Mesodermal cell (in vitro differentiated cells): Measurements from ENCODE around the gene MTIF3.

ENCODE experiments used
- H3K27ac ChIP-seq: 2 replicates; pipeline ENCODE4 v1.7.0; 2013; ENCODE audit warnings: mild to moderate bottlenecking, low read depth, low read length, moderate library complexity; ENCODE audit not compliant: severe bottlenecking
- H3K36me3 ChIP-seq: 2 replicates; pipeline ENCODE4 v1.7.1; 2013; ENCODE audit warnings: mild to moderate bottlenecking, low read length, moderate library complexity; ENCODE audit not compliant: control insufficient read depth, insufficient read depth
- H3K4me1 ChIP-seq: one replicate; pipeline ENCODE4 v1.7.1; 2013; ENCODE audit warnings: mild to moderate bottlenecking, low read length; ENCODE audit not compliant: insufficient read depth, control insufficient read depth, poor library complexity, severe bottlenecking
- H3K4me3 ChIP-seq: 2 replicates; pipeline ENCODE4 v1.7.0; 2013; ENCODE audit warnings: low read length, control low read depth, mild to moderate bottlenecking; ENCODE audit not compliant: insufficient read depth, poor library complexity, severe bottlenecking; ENCODE audit errors: extremely low read depth
- H3K9me3 ChIP-seq: 2 replicates; pipeline ENCODE4 v1.7.1; 2013; ENCODE audit warnings: mild to moderate bottlenecking, low read length, moderate library complexity; ENCODE audit not compliant: control insufficient read depth
- WGBS, 2 experiments: methylation state at CpG; one replicate each; pipeline ENCODE4 v1.1.5; 2013; ENCODE audit warnings: missing lambda C conversion rate in 2 of 2; ENCODE audit not compliant: insufficient coverage in 2 of 2; 5-methylcytosine and 5-hydroxymethylcytosine counted together

Gene MTIF3

GRCh38 chr13:27455331-27455855, 5.0 kb upstream of the MTIF3 start:
- no peak overlapping the region for H3K27ac ChIP-seq
- no peaks in the 10 kb centered on the region for H3K36me3 ChIP-seq
- H3K4me3 ChIP-seq, result no peak overlapping the region
- H3K4me1 ChIP-seq, result no peaks in the 10 kb centered on the region
- no peaks in the 10 kb centered on the region for H3K9me3 ChIP-seq
- WGBS, 2 experiments, result 49 to 100% methylated on average over 2 to 5 of the region's 5 CpGs

GRCh38 chr13:27450921-27451471, 632 bp upstream of the MTIF3 start:
- H3K4me3 ChIP-seq, result peak overlapping the region; percentile 86
- H3K4me1 ChIP-seq, result no peaks in the 10 kb centered on the region
- WGBS, 2 experiments, result 1 to 3% methylated on average over 18 to 25 of the region's 34 CpGs
- no peaks in the 10 kb centered on the region for H3K36me3 ChIP-seq
- no peaks in the 10 kb centered on the region for H3K9me3 ChIP-seq
- H3K27ac ChIP-seq, result no peak overlapping the region

GRCh38 chr13:27449081-27449603, 1.2 kb downstream of the MTIF3 start:
- Histone ChIP-seq H3K36me3 (peaks cover 6% of the 10 kb centered on the region), H3K9me3 (no peaks in the 10 kb centered on the region), H3K27ac (peak overlapping the region; percentile 91), H3K4me1 (no peaks in the 10 kb centered on the region), H3K4me3 (peak overlapping the region; percentile 86)
- 83 to 86% methylated on average over 15 of the region's 15 CpGs for WGBS, 2 experiments

GRCh38 chr13:27448308-27448707, 2.1 kb downstream of the MTIF3 start:
- WGBS, 2 experiments, result 100% methylated on average over 3 of the region's 4 CpGs; no CpG with 5 or more reads in 1 of the 2 experiments
- peaks cover 6% of the 10 kb centered on the region for H3K36me3 ChIP-seq
- no peak overlapping the region for H3K4me3 ChIP-seq
- H3K27ac ChIP-seq, result no peak overlapping the region
- H3K4me1 ChIP-seq, result no peaks in the 10 kb centered on the region
- no peaks in the 10 kb centered on the region for H3K9me3 ChIP-seq

- Histone ChIP-seq H3K27ac (no peak overlapping the region), H3K4me3 (no peak overlapping the region), H3K36me3 (peaks cover 14% of the 10 kb centered on the region), H3K9me3 (no peaks in the 10 kb centered on the region), H3K4me1 (no peaks in the 10 kb centered on the region)
- WGBS, 2 experiments, result 92 to 100% methylated on average over 2 to 3 of the region's 7 CpGs
Measured at GRCh38 chr13:27446986-27447583, 3.3 kb downstream of the MTIF3 start.

- no peak overlapping the region for H3K4me3 ChIP-seq
- WGBS, 2 experiments, result 90 to 95% methylated on average over 4 to 6 of the region's 7 CpGs
- H3K27ac ChIP-seq, result no peak overlapping the region
- H3K4me1 ChIP-seq, result no peaks in the 10 kb centered on the region
- no peaks in the 10 kb centered on the region for H3K9me3 ChIP-seq
- peaks cover 21% of the 10 kb centered on the region for H3K36me3 ChIP-seq
Measured at GRCh38 chr13:27442797-27443196, 7.6 kb downstream of the MTIF3 start.

- H3K4me3 ChIP-seq, result no peak overlapping the region
- no peak overlapping the region for H3K27ac ChIP-seq
- H3K9me3 ChIP-seq, result no peaks in the 10 kb centered on the region
- peaks cover 25% of the 10 kb centered on the region for H3K36me3 ChIP-seq
- no peaks in the 10 kb centered on the region for H3K4me1 ChIP-seq
- WGBS, 2 experiments, result 84 to 86% methylated on average over 14 to 15 of the region's 15 CpGs
Measured at GRCh38 chr13:27442071-27442647, 8.2 kb downstream of the MTIF3 start.

GRCh38 chr13:27440408-27440807, 10.0 kb downstream of the MTIF3 start:
- H3K27ac ChIP-seq, result no peak overlapping the region
- no peaks in the 10 kb centered on the region for H3K9me3 ChIP-seq
- H3K36me3 ChIP-seq, result peaks cover 36% of the 10 kb centered on the region
- 100% methylated on average over 1 of the region's 1 CpG for WGBS, 2 experiments
- no peak overlapping the region for H3K4me3 ChIP-seq
- H3K4me1 ChIP-seq, result no peaks in the 10 kb centered on the region

- Histone ChIP-seq H3K27ac (no peak overlapping the region), H3K4me3 (no peak overlapping the region), H3K36me3 (peaks cover 55% of the 10 kb centered on the region), H3K9me3 (no peaks in the 10 kb centered on the region), H3K4me1 (no peaks in the 10 kb centered on the region)
- 73 to 100% methylated on average over 1 of the region's 2 CpGs for whole genome bisulfite sequencing, 2 experiments
Measured at GRCh38 chr13:27437126-27437525, 13.2 kb downstream of the MTIF3 start.

- Histone ChIP-seq H3K4me1 (no peaks in the 10 kb centered on the region), H3K9me3 (no peaks in the 10 kb centered on the region), H3K27ac (no peak overlapping the region), H3K36me3 (peaks cover 91% of the 10 kb centered on the region), H3K4me3 (no peak overlapping the region)
- 94 to 97% methylated on average over 9 to 10 of the region's 12 CpGs for WGBS, 2 experiments
Measured at GRCh38 chr13:27432611-27433210, 17.7 kb downstream of the MTIF3 start.
